Cerebellar cortex (tissue), 1 donor: ENCODE results near the gene TNFRSF4.
"Not testable (repeated sequence)": the region's sequence is repeated elsewhere in the genome, so short reads cannot be mapped to it uniquely, and the experiment has no call there.

Experiments used
- DNase-seq: peaks from one replicate; pipeline ENCODE4 v3.0.0-alpha.2; 2015; ENCODE audit warnings: low spot score

TNFRSF4 gene

DNA sequence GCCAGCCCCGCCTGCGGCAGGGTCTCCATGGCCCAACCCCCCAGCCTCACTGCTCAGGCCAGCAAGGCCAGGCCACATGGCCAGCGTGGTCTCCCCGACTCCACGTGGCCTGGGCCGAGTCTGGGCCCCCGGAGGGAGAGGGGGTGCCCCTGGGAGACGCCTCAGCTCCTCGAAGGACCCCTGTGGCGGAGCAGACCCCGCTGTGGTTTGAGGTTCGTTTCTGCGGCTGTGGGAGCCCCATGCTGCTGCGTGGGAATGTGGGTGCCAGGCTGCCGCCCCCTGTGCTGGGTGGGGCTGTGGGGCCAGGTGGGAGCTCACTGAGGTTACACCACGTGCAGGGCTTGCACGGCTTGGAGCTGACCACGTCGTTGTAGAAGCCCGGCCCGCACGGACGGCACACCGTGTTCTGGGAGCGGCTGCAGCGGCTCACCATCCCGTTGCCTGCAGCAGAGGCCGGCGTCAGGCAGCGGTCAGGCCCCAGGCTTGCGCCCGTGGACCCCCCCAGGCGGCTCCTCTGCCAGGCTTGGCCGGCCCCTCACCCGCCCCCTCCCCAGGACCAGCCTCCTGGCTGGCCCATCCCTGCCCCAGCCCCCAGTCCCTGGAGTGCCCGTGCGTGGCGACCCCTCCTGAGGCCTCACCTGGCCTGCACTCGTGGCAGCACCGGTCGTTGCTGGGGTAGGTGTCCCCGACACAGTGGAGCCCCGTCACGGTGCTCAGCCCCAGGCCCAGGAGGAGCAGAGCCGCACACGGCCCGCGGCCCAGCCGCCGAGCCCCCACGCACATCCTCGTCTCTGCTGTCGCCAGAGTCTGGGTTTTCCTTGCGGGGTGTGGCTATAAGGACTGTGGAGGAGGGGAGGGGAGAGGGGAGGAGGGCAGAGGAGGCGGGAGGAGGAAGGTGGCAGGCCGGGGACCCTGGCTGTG, at the start of gene TNFRSF4:
TSS of gene TNFRSF4 (minus strand) at position 809 of the 921 bp plus-strand sequence. CDS start at position 783, 26 bp downstream.
- DNase-seq = no peak

GRCh38 chr1:1262758-1263157, 48.8 kb upstream of the TNFRSF4 start:
- DNase-seq = no peak

DNA sequence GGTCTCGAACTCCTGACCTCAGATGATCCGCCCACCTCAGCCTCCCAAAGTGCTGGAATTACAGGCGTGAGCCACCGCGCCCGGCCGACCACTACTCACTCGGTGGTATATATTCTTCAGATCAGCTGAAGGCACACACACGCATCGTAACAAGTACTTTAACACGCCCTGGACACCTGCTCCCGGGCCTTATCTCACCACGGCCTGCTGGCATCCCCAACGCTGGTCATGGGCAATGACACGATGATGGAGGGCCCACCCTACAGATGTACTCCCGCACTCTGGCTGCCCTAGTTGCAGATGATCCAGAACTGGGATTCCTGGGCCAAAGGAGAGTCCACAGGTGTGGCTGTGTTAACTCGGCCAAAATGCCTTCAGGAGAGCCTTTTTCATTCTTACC, 48.1 kb upstream of the TNFRSF4 start:
- DNase-seq = no peak

DNA sequence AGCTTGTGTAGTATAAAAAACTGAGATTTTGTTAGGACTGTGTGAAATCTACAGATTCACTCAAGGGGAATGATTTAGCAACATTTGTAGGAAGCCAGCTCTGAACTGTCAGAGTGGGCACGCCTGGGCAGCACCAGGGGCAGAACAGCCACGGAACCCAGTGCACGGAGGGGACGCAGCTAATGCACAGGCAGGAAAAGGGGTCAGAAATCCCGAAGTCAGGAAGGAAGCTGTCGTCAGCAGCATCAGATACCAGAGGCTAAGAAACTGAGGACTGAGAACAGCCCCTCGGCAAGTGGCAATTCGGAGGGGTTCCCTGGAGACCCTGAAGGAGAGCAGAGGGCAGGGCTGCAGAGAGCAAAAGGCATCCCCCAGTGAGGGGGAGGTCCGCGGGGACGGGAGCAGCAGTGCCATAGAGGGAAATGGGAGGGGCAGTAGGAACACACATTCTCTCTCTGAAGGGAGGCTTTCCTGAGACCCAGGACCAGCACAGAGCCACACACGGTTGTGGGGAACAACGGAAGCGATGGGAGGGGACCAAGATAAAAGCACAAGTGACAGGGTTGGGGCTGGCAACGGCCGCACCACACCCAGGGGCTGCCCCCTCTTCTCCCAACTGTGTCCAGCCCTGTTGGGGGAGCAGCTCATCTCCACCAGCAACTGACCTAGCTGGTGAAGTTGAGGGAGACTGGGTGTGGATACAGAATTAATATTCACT, 47.0 kb upstream of the TNFRSF4 start:
- DNase-seq = no peak

DNA sequence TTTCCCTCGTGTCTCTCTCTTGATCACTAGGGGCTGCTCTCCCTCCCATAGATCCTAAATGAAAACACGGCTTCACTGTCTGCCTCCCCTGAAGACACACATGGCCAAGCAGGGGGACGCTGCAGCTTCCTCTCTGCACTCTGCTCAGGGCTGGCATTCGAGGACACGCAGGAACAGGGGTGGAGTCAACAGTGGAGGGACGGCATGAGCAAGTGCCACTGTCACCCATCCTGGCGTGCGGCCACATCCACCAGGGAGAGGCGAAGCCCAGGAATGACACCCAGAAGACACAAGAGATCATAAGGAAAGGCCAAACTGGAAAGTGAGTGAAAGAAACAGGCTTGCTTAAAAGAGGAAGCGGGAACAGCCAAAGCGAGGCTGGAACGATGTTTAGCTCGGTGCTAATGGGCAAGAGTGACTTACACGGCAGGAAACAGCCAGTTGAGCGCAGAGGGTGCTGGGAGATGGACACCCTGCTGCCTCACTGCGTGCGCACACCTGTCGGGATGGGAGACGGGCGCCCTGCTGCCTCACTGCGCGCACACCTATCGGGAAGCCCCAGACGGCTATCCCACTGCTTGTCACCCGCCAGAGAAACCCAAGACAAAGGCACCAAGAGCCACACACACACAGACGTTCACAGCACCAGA, 46.1 kb upstream of the TNFRSF4 start:
- DNase-seq = no peak

DNA sequence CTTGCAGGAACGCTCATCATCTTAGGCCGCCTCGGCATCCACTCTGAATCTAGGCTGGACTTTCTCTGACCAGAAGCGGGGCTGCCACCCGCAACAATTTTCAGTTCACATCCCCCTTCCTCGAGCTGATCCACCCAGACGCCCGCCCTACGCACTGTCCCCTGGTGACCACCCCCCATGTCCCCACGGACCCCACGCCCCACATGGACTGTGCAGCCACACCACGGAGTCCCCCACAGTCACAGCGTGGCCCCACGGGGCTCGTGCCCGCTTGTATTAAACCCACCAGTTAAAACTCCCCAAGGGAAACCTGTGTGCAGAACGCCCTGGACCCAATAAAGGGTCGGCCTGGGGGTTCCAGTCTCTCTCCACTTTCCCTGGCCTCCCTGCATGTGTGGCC, 45.6 kb upstream of the TNFRSF4 start:
- DNase-seq = no peak

DNA sequence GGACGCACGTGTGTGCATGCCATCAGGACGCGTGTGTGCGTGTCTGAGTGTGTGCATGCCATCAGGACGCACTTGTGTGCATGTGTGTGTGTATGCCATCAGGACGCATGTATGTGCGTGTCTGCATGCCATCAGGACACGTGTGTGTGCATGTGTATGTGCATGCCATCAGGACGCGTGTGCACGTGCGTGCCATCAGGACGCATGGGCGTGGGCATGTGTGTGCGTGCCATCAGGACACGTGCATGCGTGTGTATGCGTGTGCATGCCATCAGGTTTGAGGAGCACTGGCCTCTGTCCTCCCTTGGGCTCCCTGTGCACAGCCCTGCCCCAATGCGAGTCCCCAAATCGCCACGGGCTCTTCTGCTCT, 45.2 kb upstream of the TNFRSF4 start:
- DNase-seq = no peak

DNA sequence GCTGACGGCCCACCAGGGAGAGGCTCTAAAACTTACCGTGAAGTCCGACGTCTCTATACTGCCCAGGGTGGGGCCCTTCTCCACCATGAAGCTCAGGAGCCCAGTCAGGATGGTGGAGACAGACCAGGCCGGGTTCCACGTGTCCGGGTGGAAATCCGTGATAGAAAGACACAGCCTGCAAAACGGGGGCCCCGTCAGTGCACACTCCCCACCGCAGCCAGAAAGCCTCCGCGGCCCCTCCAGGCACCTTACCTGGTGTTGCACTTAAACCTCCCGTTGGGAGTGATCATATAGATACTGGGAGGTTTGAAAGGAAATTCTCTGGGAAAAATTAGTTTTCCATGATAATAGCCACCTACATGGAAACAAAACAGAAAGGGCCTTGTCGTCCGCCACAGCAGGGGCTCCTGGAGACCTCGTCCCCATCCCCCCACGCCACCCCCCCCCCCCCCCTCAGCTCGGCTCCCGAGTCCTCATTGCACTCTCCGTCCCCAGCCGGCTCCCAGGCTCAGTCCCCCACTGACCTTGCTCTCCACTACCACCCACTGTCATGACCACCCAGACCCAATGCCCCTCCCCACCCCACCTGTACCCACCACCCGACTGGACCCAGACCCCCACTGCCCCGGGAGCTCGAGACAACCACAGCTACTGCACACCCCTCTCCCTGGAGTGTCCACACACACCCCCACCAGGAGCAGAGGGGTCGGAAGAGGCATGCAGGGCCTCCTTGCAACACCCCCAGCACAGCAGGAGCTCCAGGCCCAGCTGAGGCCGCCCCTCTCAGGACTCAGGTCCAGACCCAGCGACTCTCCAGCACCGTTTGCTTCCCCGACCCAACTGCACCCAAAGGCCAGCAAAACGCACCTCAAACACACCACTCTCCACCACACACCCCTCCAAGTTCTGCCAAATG, 43.3 kb upstream of the TNFRSF4 start:
- no peak for DNase-seq

- DNase-seq = no peak
These were observed 41.7 kb upstream of the TNFRSF4 start for GRCh38 chr1:1255611-1256010.

DNA sequence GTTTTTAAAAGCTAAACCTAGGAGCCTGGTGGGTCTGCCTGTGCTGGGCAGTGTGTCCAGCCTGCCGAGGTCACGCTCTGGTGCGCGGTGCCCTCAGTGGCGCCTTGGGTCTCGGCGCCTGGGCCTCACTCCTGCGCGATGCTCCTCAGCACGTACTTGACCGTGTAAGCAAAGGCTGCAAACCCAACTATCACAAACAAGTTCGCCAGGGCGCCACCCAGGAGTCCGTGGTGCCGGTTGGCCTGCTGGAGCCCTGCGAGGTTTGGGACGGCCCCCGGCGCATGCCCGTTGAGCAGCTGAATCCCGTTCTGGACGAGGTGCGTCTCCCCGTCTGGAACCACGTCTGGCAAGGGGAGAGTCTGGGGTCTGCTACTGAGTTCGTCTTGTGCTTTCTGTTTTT, 41.1 kb upstream of the TNFRSF4 start:
- DNase-seq = no peak

- no peak for DNase-seq
These were observed 40.7 kb upstream of the TNFRSF4 start for GRCh38 chr1:1254667-1254998.

GRCh38 chr1:1253972-1254666, 40.2 kb upstream of the TNFRSF4 start:
- DNase-seq = no peak

DNA sequence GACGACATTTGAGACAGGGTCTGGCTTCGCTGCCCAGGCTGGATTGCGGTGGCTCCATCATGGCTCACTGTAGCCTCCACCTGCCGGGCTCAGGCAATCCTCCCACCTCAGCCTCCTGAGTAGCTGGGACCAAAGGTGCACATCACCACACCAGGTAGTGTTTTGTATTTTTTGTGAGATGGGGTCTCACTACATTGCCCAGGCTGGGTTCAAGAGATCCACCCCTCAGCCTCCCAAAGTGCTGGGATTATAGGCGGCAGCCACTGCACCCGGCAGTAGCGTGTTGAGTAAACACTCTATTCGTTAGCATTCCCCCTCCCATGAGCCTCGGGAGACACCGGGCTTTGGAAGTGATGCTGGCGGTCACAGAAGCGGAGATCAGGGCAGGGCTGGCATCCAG, 39.4 kb upstream of the TNFRSF4 start:
- no peak for DNase-seq

GRCh38 chr1:1250786-1251284, 36.9 kb upstream of the TNFRSF4 start:
- DNase-seq = no peak

DNA sequence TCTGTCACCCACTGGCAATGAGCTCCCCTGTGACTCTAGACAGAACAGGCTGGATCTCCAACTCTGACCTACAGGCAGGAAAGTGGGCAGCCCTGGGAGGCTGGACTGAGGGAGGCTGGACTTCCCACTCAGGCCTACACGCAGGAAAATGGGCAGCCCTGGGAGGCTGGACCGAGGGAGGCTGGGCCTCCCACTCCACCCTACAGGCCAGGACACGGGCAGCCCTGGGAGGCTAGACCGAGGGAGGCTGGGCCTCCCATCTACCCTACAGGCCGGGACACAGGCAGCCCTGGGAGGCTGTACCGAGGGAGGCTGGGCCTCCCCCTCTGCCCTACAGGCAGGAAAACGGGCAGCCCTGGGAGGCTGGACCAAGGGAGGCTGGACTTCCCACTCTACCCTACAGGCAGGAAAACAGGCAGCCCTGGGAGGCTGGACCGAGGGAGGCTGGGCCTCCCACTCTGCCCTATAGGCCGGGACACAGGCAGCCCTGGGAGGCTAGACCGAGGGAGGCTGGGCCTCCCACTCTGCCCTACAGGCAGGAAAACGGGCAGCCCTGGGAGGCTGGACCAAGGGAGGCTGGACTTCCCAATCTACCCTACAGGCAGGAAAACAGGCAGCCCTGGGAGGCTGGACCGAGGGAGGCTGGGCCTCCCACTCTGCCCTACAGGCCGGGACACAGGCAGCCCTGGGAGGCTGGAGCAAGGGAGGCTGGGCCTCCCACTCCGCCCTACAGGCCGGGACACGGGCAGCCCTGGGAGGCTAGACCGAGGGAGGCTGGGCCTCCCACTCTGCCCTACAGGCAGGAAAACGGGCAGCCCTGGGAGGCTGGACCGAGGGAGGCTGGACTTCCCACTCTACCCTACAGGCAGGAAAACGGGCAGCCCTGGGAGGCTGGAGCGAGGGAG, 34.3 kb upstream of the TNFRSF4 start:
- not testable (repeated sequence) for DNase-seq

- DNase-seq = no peak
These were observed 33.5 kb upstream of the TNFRSF4 start for GRCh38 chr1:1247341-1247913.

- DNase-seq = no peak
These were observed 32.8 kb upstream of the TNFRSF4 start, which contains the start of gene C1QTNF12 for GRCh38 chr1:1246577-1247340. Gene C1QTNF12, minus strand, starts transcription at chr1:1246722. Its CDS starts 32 bp downstream, at chr1:1246690.

DNA sequence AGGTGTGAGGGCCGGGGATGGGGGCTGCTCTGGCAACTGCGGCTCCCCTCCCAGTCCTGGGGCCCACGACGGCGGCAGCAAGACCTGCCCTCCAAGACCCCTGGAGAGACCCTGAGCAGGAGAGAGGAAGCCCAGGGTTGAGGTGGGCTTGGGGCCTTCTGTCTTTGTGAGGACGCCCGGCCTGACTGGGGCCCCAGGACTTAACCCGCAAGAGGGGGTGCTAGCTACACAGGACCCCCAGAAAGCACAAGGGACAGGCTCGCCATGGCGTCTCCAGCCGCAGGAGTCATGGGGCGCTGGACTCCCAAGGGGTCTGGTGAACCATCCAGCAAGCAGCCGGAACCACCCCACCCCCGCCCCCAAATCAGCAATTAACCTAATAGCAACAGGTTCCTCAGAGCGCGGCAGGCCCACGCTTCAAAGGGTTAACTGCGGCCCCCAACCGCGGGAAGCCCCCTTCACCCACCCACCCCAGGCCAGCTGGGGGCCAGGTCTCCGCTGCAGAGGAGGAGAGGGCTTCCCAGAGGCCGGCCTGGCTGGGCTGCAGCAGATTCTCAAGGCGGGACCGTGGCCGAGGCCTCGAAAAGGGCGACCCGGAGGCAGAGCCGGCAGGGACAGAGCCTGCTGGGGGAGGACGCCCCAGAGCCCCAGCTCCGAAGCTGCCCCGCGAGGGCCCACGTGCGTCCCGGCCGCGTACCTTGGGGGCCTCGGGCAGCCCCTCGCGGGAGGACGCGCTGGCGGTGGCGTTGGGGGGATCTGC, 32.0 kb upstream of the TNFRSF4 start:
- DNase-seq = no peak
